Liver (tissue), 9 donors: ENCODE results near the gene SGMS1. TPM values are rescaled to one million over a fixed set of nuclear protein-coding genes. Genes with fewer than 3 reads are reported as not detected.

Experiments used
- DNase-seq: peaks from one replicate; pipeline ENCODE4 v3.0.0-alpha.2; 2017; ENCODE audit warnings: low spot score
- H3K27ac ChIP-seq, 2 donors: one replicate each; pipeline ENCODE4 v1.7.0; 2013; ENCODE audit warnings: inconsistent platforms in 2 of 2, low read length in 2 of 2, control low read depth in 1 of 2, low read depth in 1 of 2, mild to moderate bottlenecking in 1 of 2
- H3K27me3 ChIP-seq, 4 donors: one replicate each; pipeline versions ENCODE4 v1.6.1 to v1.7.0; 2013; ENCODE audit warnings: low read length in 3 of 4, inconsistent platforms in 1 of 4, mild to moderate bottlenecking in 1 of 4, moderate library complexity in 1 of 4; ENCODE audit not compliant: control insufficient read depth in 4 of 4, insufficient read depth in 4 of 4
- H3K36me3 ChIP-seq, 4 donors: one replicate each; pipeline versions ENCODE4 v1.6.1 to v1.7.0; 2013; ENCODE audit warnings: low read length in 3 of 4, mild to moderate bottlenecking in 3 of 4, low read depth in 1 of 4, moderate library complexity in 1 of 4; ENCODE audit not compliant: control insufficient read depth in 4 of 4, insufficient read depth in 3 of 4
- H3K4me1 ChIP-seq, 4 donors: one replicate each; pipeline versions ENCODE4 v1.6.1 to v1.7.0; 2013; ENCODE audit warnings: low read length in 3 of 4, mild to moderate bottlenecking in 3 of 4, moderate library complexity in 1 of 4; ENCODE audit not compliant: control insufficient read depth in 4 of 4, insufficient read depth in 4 of 4
- H3K4me3 ChIP-seq, 3 donors: one replicate each; pipeline versions ENCODE4 v1.6.1 to v1.7.0; 2013; ENCODE audit warnings: low read length in 3 of 3, control low read depth in 1 of 3, low read depth in 1 of 3, mild to moderate bottlenecking in 1 of 3
- H3K9ac ChIP-seq, 2 donors: one replicate each; pipeline ENCODE4 v1.7.0; 2013; ENCODE audit warnings: low read length in 2 of 2, mild to moderate bottlenecking in 2 of 2, moderate library complexity in 2 of 2, control low read depth in 1 of 2, low read depth in 1 of 2
- H3K9me3 ChIP-seq, 4 donors: one replicate each; pipeline versions ENCODE4 v1.6.1 to v1.7.0; 2013; ENCODE audit warnings: low read length in 3 of 4; ENCODE audit not compliant: control insufficient read depth in 4 of 4
- ATF3 ChIP-seq: IDR thresholded peaks from 2 replicates; pipeline ENCODE4 v1.6.1; 2016; ENCODE audit warnings: antibody characterized with exemption
- CTCF ChIP-seq: fragments of 150-350 bp; IDR thresholded peaks from 2 replicates; pipeline ENCODE4 v1.5.1; 2017; ENCODE audit warnings: improper control_type of control experiment, low read depth, low read length; ENCODE audit not compliant: missing input control
- EGR1 ChIP-seq, 2 donors: IDR thresholded peaks; 2 replicates each; pipeline ENCODE4 v1.6.1; 2016 to 2018; ENCODE audit warnings: antibody characterized with exemption in 2 of 2, low read depth in 2 of 2
- FOXA1 ChIP-seq: IDR thresholded peaks from 2 replicates; pipeline ENCODE4 v1.6.1; 2016; ENCODE audit warnings: antibody characterized with exemption
- FOXA2 ChIP-seq: IDR thresholded peaks from 2 replicates; pipeline ENCODE4 v1.6.1; 2016; ENCODE audit warnings: antibody characterized with exemption
- GABPA ChIP-seq, 2 donors: IDR thresholded peaks in 1 of 2; conservative IDR thresholded peaks in 1 of 2; 2 replicates each; pipeline ENCODE4 v1.6.1; 2016; ENCODE audit warnings: antibody characterized with exemption in 2 of 2, mild to moderate bottlenecking in 1 of 2, moderate library complexity in 1 of 2
- HNF4A ChIP-seq, 2 donors: conservative IDR thresholded peaks; 2 replicates each; pipeline ENCODE4 v1.6.1; 2016; ENCODE audit warnings: antibody characterized with exemption in 2 of 2, mild to moderate bottlenecking in 2 of 2
- HNF4G ChIP-seq: IDR thresholded peaks from 2 replicates; pipeline ENCODE4 v1.6.1; 2016; ENCODE audit warnings: antibody characterized with exemption
- JUND ChIP-seq, 2 donors: IDR thresholded peaks; 2 replicates each; pipeline ENCODE4 v1.6.1; 2016; ENCODE audit warnings: antibody characterized with exemption in 2 of 2
- MAX ChIP-seq: IDR thresholded peaks from 2 replicates; pipeline ENCODE4 v1.6.1; 2016; ENCODE audit warnings: antibody characterized with exemption
- NR2F2 ChIP-seq: IDR thresholded peaks from 2 replicates; pipeline ENCODE4 v1.6.1; 2016; ENCODE audit warnings: antibody characterized with exemption
- RAD21 ChIP-seq, 2 donors: IDR thresholded peaks; 2 replicates each; pipeline ENCODE4 v1.6.1; 2016; ENCODE audit warnings: antibody characterized with exemption in 2 of 2, mild to moderate bottlenecking in 2 of 2
- REST ChIP-seq: IDR thresholded peaks from 2 replicates; pipeline ENCODE4 v1.6.1; 2016; ENCODE audit warnings: antibody characterized with exemption, mild to moderate bottlenecking
- RXRA ChIP-seq, 2 donors: IDR thresholded peaks; 2 replicates each; pipeline ENCODE4 v1.6.1; 2017 to 2018; ENCODE audit warnings: antibody characterized with exemption in 2 of 2, mild to moderate bottlenecking in 1 of 2
- SP1 ChIP-seq: IDR thresholded peaks from 2 replicates; pipeline ENCODE4 v1.6.1; 2018; ENCODE audit warnings: antibody characterized with exemption, mild to moderate bottlenecking
- TAF1 ChIP-seq: conservative IDR thresholded peaks from 2 replicates; pipeline ENCODE4 v1.6.1; 2016; ENCODE audit warnings: antibody characterized with exemption, mild to moderate bottlenecking
- YY1 ChIP-seq: IDR thresholded peaks from 2 replicates; pipeline ENCODE4 v1.6.1; 2016; ENCODE audit warnings: antibody characterized with exemption, mild to moderate bottlenecking
- WGBS: extraction: QIAGEN DNeasy Blood & Tissue Kit; methylation state at CpG from one replicate; pipeline ENCODE4 v1.1.7; 2013; 5-methylcytosine and 5-hydroxymethylcytosine counted together
- polyA plus RNA-seq, 2 donors: library from polyadenylated mRNA; stranded (reverse) in 1 of 2; unstranded in 1 of 2; fragments of 200-250 nt in 1 of 2; fragments of >200 nt in 1 of 2; fragmentation: Nextera tagmentation in 1 of 2; extraction: Ambion mirVana in 1 of 2; gene quantifications; one replicate each; pipeline versions ENCODE4 v1.2.1 to v1.2.3, GENCODE V29; 2013 to 2015
- total RNA-seq, 2 donors: library from RNA; depleted of rRNA; stranded (reverse); fragments of >200 nt; gene quantifications; one replicate each; pipeline ENCODE4 v1.2.3, GENCODE V29; 2014
- TF ChIP-seq, protein P1 (sequence below): IDR thresholded peaks from 2 replicates; pipeline ENCODE4 v1.6.1; 2016; ENCODE audit warnings: antibody characterized with exemption
- donor health status: healthy.
- donor health status: healthy.
- donor health status: healthy.
- donor health status: healthy.
- donor health status: healthy.

The SGMS1 gene
- total and polyA plus RNA-seq, 4 donors: 6.8 to 98.2 (median 21.1) TPM

DNA sequence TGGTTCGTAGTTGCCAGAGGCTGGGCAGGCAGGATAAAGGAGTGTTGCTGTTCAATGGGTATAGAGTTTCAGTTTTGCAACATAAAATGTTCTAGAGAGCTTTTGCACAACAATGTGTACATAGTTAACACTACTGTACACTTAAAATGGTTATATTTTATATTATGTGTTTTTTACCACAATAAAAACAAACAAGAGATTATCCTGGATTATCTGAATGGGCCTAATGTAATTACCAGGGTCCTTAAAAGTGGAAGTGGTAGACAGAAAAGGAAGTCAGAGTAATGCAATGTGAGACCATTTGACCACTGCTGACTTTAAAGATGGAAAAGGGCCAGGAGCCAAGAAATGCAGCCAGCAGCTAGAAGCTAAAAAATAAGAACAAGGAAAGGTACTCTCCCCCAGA is 159.7 kb downstream of the SGMS1 start:
- H3K36me3 ChIP-seq: peaks cover 2 to 9% (median 5%) of the 10 kb centered on the region in 4 donors
- H3K4me3 ChIP-seq: no peak overlapping the region
- no peak overlapping the region for H3K27ac ChIP-seq
- TF ChIP-seq, protein P1, sequence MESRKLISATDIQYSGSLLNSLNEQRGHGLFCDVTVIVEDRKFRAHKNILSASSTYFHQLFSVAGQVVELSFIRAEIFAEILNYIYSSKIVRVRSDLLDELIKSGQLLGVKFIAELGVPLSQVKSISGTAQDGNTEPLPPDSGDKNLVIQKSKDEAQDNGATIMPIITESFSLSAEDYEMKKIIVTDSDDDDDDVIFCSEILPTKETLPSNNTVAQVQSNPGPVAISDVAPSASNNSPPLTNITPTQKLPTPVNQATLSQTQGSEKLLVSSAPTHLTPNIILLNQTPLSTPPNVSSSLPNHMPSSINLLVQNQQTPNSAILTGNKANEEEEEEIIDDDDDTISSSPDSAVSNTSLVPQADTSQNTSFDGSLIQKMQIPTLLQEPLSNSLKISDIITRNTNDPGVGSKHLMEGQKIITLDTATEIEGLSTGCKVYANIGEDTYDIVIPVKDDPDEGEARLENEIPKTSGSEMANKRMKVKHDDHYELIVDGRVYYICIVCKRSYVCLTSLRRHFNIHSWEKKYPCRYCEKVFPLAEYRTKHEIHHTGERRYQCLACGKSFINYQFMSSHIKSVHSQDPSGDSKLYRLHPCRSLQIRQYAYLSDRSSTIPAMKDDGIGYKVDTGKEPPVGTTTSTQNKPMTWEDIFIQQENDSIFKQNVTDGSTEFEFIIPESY: no peak
- TF ChIP-seq SP1 (no peak), GABPA (IDR thresholded peaks at IDR 0.05 in 1 of 2, conservative IDR thresholded peaks at IDR 0.05 in 1 of 2) (no peak)
- WGBS: 89% methylated on average over 1 of the region's 1 CpG
- H3K4me1 ChIP-seq: peaks cover 0 to 3% (median 0%) of the 10 kb centered on the region in 4 donors
- no peak overlapping the region for H3K9ac ChIP-seq
- DNase-seq: no peak
- no peaks in the 10 kb centered on the region for H3K27me3 ChIP-seq
- H3K9me3 ChIP-seq: no peaks in the 10 kb centered on the region

DNA sequence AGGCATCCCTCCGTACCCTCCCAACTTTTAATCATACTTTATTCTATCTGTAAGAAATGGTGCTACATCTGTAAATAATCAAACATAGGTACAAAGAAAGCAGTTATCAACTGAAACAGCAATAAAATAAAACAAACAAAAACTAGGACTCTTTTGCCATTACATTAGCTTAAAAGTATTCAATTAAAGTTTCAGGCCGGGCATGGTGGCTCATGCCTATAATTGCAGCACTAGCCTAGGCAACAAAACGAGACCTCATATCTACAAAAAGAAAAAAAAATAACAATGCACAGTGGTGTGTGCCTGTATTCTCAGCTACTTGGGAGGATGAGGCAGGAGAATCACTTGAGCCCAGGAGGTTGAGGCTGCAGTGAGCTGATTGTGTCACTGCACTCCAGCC is 161.9 kb downstream of the SGMS1 start:
- DNase-seq: no peak
- Histone ChIP-seq H3K27ac (no peak overlapping the region), H3K9me3 (no peaks in the 10 kb centered on the region), H3K4me1 (peaks cover 0 to 3% (median 0%) of the 10 kb centered on the region in 4 donors), H3K36me3 (peaks cover 2 to 9% (median 7%) of the 10 kb centered on the region in 4 donors), H3K9ac (no peak overlapping the region), H3K4me3 (no peak overlapping the region), H3K27me3 (no peaks in the 10 kb centered on the region)
- 92% methylated on average over 3 of the region's 3 CpGs for WGBS
- TF ChIP-seq MAX (no peak), ATF3 (no peak), CTCF (no peak), NR2F2 (no peak), REST (no peak), YY1 (no peak), EGR1 (IDR thresholded peaks at IDR 0.05; ENCODE audit: low read depth in 2 of 2) (no peak), SP1 (no peak), JUND (IDR thresholded peaks at IDR 0.05) (no peak), RAD21 (IDR thresholded peaks at IDR 0.05) (no peak), RXRA (IDR thresholded peaks at IDR 0.05) (no peak), FOXA2 (no peak), HNF4G (no peak), TAF1 (no peak), FOXA1 (no peak), HNF4A (conservative IDR thresholded peaks at IDR 0.05) (no peak), GABPA (IDR thresholded peaks at IDR 0.05 in 1 of 2, conservative IDR thresholded peaks at IDR 0.05 in 1 of 2) (no peak)
- TF ChIP-seq, protein P1: no peak
